Measurements from ENCODE around the gene LTBR.

Gene LTBR

DNA sequence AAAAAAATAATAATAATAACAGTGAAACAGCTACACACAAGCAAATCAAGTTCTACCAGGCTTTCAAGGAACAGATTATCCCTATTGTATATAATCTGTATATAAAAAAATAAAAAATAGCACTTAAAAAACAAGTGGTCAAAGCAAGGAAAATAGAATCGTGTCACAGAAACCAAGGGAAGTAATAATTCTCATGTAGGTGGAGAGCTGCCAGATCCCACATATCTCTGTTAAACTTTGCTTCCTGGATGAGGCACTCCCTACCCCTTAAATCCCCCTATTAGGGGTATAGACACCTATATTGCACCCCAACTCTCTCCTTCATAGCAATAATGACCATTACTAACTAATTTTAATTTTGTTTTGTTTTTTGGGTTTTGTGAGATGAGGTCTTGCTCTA lies 56.4 kb downstream of the LTBR start:
- no peak overlapping the region for H3K4me3 ChIP-seq (ENCODE audit: low read depth, low read length)
- no peak for DNase-seq (ENCODE audit: low read depth, low spot score)
- in situ Hi-C loops (cut with HindIII; ENCODE audit: low sequenced_read_pairs), result no loop called here
- TF ChIP-seq, protein P1, sequence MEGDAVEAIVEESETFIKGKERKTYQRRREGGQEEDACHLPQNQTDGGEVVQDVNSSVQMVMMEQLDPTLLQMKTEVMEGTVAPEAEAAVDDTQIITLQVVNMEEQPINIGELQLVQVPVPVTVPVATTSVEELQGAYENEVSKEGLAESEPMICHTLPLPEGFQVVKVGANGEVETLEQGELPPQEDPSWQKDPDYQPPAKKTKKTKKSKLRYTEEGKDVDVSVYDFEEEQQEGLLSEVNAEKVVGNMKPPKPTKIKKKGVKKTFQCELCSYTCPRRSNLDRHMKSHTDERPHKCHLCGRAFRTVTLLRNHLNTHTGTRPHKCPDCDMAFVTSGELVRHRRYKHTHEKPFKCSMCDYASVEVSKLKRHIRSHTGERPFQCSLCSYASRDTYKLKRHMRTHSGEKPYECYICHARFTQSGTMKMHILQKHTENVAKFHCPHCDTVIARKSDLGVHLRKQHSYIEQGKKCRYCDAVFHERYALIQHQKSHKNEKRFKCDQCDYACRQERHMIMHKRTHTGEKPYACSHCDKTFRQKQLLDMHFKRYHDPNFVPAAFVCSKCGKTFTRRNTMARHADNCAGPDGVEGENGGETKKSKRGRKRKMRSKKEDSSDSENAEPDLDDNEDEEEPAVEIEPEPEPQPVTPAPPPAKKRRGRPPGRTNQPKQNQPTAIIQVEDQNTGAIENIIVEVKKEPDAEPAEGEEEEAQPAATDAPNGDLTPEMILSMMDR (IDR thresholded peaks at IDR 0.05; ENCODE audit: low read depth, low read length), result no peak
